Testis (tissue), 2 donors: ENCODE measurements around the gene PLEKHA8.

Experiments used
- CTCF ChIP-seq, 3 experiments: fragments of 450-650 bp in 2 of 3; fragments of 200-600 bp in 1 of 3; sonication (generic) in 1 of 3; IDR thresholded peaks; one replicate each; pipeline ENCODE4 v1.5.1; 2016 to 2019; ENCODE audit warnings: antibody characterized with exemption in 3 of 3, mild to moderate bottlenecking in 2 of 3, moderate library complexity in 1 of 3
- POLR2A ChIP-seq: fragments of 450-650 bp; IDR thresholded peaks from one replicate; pipeline ENCODE4 v1.6.1; 2017; ENCODE audit warnings: antibody characterized with exemption, mild to moderate bottlenecking, moderate library complexity

DNA sequence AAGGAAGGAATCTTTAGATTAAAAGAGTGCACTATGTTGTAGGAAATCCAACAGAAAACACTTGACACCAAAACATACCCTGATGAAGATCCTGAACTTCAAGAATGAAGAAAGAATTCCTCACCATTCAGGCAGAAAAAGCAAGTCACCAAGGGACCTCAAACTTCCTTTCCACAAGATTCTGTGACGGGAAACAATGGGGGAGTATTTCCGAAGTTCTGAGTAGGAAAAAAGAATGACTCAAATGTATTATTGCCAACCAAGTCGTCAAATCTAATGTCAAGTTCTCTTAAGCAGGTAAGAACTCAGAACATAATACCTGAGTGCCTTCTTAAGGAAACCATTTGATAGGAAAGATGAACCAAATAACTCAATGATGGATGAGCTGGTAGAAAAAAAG lies 61.9 kb downstream of the PLEKHA8 start:
- TF ChIP-seq CTCF (IDR thresholded peaks at IDR 0.05) (no peak), POLR2A (no peak)
